Lower leg skin (tissue), 4 donors: ENCODE results near the gene MPZL3. TPM values are rescaled to one million over a fixed set of nuclear protein-coding genes. Genes with fewer than 3 reads are reported as not detected.

Experiments
- DNase-seq, 2 donors: peaks; one replicate each; pipeline ENCODE4 v3.0.0-alpha.2; 2019; ENCODE audit warnings: low spot score in 2 of 2
- H3K4me3 ChIP-seq: fragments of 200-600 bp; sonication (generic); 2 replicates; pipeline ENCODE4 v1.5.1; 2017; ENCODE audit warnings: mild to moderate bottlenecking, low read depth; ENCODE audit not compliant: poor library complexity, severe bottlenecking
- CTCF ChIP-seq, 3 donors: fragments of 450-650 bp; IDR thresholded peaks; one replicate each; pipeline ENCODE4 v1.5.1; 2016; ENCODE audit warnings: antibody characterized with exemption in 3 of 3, mild to moderate bottlenecking in 3 of 3, moderate library complexity in 2 of 3
- POLR2A ChIP-seq, 2 donors: fragments of 450-650 bp; IDR thresholded peaks; one replicate each; pipeline ENCODE4 v1.6.1; 2016 to 2017; ENCODE audit warnings: antibody characterized with exemption in 2 of 2, mild to moderate bottlenecking in 1 of 2, moderate library complexity in 1 of 2
- WGBS, 2 donors: methylation state at CpG; one replicate each; pipeline ENCODE4 v1.1.5; 2018; 5-methylcytosine and 5-hydroxymethylcytosine counted together
- intact Hi-C: fragments of 100-400 bp; cut with DNase I; formaldehyde crosslinking; loops from one replicate; pipeline ENCODE4 v1.15.0; 2023; ENCODE audit warnings: low total_unique reads
- total RNA-seq, 4 donors: library from RNA; depleted of rRNA; stranded (reverse); fragments of >200 nt; gene quantifications; one replicate each; pipeline ENCODE4 v1.1.0, GENCODE V29; 2016

MPZL3 gene
- total RNA-seq, 4 donors from 2014 or later: 55.9 to 120 (median 91.2) TPM

GRCh38 chr11:118205606-118206378 lies 46.4 kb downstream of the MPZL3 start:
- WGBS, 2 donors: 92% methylated on average over 9 of the region's 9 CpGs
- intact Hi-C loops: no loop called here
- TF ChIP-seq POLR2A (IDR thresholded peaks at IDR 0.05) (no peak), CTCF (IDR thresholded peaks at IDR 0.05) (no peak)

DNA sequence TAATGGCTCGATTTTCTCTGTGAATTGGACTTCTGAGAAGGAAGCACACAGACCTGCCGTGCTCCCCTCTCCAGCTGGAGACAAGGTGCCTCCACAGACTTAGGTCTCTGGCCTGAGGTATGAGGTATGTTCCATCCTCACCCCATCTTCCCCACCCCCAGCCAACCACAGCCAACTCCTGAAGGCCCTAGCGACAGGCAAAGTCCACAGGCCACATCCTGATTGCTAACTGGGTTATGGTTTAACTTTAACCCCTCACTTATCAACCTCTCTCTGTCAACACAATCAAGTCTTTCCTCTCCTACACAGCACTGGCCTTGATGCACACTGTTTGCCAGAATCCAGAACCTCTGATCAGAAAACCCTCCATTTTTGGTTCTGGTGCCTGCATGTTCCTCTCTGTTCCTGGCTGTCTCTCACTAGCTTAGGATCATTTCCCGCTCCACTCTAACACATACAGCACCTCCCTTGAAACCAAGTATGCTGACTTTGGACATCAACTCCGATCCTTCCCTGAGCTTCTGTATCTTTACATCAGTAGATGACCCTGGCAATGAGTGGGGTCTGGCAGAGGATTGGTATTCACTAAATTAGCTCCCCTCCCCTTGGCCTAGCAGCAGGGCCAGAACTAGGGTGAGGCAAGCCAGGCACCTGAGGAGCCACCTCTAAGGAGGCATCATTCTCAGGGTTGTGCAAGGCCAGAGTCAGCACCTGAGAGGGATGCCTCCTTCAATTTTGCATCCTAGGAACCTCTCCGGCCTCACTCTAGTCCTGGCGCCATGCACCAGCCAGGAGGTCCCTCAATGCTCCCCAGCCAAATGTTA lies 49.4 kb downstream of the MPZL3 start:
- no peak for TF ChIP-seq POLR2A (IDR thresholded peaks at IDR 0.05)
- TF ChIP-seq CTCF (IDR thresholded peaks at IDR 0.05): no peak
- intact Hi-C loops: no loop called here
- H3K4me3 ChIP-seq: no peak overlapping the region
- no peak for DNase-seq
- WGBS, 2 donors: 78 to 89% methylated on average over 7 of the region's 7 CpGs

More at GRCh38 chr11:118205606-118206378, 46.4 kb downstream of the MPZL3 start:
- no peak for DNase-seq
- no peak overlapping the region for H3K4me3 ChIP-seq

DNA sequence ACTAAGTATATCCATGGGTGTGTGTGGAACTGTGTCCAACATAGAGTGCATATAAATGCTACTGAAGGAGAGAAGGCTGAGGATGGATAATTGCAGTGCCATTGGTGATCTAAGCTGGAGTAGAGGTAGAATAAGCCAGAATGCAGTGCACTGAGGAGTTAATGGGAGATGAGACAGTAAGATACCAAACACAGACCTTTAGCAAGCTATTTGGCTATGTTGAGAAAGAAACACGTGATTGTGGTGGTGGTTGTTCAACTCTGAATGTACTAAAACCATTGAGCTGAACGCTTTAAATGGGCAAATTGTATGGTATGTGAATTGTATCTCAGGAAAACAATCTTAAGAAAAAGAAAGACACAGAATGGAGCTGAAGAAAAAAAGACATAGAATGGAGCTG lies 50.2 kb downstream of the MPZL3 start:
- TF ChIP-seq POLR2A (IDR thresholded peaks at IDR 0.05) (no peak), CTCF (IDR thresholded peaks at IDR 0.05) (no peak)
- H3K4me3 ChIP-seq: no peak overlapping the region
- intact Hi-C loops: no loop called here
- 79 to 92% methylated on average over 2 of the region's 2 CpGs for WGBS, 2 donors
- no peak for DNase-seq

DNA sequence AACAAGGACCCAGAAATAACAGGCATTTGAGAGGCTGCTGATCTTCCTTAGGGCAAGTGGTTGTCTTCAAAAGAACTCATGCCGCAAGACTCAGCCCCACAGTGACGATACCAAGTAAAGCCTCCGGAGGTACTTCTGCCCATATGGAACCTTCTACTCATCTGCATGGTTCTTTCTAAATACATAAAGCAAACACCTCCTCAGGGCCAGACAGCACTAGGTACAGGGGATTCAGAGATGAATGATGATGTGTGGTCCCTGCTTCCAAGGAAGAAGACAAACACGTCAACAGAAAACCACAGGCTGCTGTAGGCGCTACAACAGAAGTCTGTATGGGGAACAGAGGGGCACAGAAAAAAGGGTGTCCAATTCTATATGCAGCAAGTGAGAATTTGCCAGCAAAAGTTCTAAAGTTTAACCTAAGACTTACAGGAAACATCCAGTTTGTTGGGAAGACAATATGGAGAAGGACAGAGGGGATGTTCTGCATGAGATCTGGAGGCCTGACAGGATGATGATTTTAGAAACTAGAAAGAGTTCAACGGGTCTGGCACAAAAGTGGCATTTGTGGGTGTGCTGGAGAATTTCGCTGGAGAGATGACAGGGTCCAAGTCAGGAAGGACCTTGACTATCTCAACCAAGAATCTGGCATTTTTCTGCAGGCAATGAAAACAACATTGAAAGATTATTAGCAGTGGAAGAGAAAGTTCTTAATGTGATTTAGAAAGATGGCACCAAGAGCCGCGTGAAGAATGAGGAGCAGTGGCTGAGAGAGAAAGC lies 51.1 kb downstream of the MPZL3 start:
- DNase-seq: no peak
- intact Hi-C loops: no loop called here
- no peak overlapping the region for H3K4me3 ChIP-seq
- WGBS, 2 donors: 91% methylated on average over 9 of the region's 9 CpGs
- TF ChIP-seq POLR2A (IDR thresholded peaks at IDR 0.05): no peak

GRCh38 chr11:118200497-118200896 lies 51.7 kb downstream of the MPZL3 start:
- no peak overlapping the region for H3K4me3 ChIP-seq
- TF ChIP-seq CTCF (IDR thresholded peaks at IDR 0.05) (no peak), POLR2A (IDR thresholded peaks at IDR 0.05) (no peak)
- intact Hi-C loops: no loop called here
- 88 to 92% methylated on average over 5 of the region's 5 CpGs for WGBS, 2 donors
- peak in 1 of 2 donors; percentile 34 for DNase-seq
